GM15510 (cell line): ENCODE data around the gene TLE3.
A peak's percentile ranks its signal among the peaks of the same experiment; 100 is the strongest.

Source experiments
- POLR2A ChIP-seq: IDR thresholded peaks from 3 replicates; pipeline ENCODE4 v1.6.1; 2011; ENCODE audit warnings: borderline replicate concordance; ENCODE audit not compliant: insufficient read length; ENCODE audit errors: extremely low read depth

Gene TLE3

DNA sequence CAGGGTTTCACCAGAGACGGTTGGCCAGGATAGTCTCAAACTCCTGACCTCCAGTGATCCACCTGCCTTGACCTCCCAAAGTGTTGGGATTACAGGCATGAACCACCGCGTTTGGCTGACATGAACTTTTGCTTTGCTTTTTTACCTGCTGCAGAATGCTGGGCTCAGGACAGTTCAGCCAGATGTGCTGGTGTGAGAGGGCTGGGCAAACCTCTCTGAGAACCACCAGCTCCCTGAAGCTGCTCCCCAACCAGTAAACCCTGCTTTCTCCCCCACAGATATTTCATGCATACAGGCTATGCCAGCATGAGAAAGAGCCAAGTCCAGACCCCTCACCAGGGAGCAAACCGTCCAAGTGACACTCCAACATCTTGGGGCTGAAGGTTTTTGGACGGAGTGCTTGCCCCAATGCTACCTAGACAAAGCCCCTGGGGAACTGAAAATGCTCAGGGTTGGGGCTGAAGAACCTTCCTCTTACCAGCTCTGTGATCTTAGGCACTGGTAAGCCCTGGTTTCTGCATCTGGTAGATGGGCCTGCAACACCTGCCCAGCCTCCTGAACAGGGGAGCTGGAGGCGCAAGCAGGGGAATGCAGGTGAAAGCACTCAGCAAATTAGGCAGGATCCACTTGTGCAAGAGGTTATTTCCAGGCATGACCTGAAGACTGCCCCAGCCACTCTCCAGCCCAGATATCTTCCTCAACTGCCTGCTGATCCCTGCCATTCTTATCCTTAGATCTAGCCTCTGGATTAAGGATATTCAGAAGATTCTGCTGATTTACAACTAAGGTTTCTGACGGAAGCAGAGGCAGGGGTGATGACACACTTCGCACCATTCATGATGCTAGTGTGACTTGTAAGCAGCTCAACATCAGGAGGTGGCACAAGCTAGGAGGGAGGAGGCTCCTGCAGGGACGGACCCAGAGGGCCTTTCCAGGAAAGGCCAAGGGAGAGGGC is 78.8 kb downstream of the TLE3 start:
- no peak for TF ChIP-seq POLR2A

DNA sequence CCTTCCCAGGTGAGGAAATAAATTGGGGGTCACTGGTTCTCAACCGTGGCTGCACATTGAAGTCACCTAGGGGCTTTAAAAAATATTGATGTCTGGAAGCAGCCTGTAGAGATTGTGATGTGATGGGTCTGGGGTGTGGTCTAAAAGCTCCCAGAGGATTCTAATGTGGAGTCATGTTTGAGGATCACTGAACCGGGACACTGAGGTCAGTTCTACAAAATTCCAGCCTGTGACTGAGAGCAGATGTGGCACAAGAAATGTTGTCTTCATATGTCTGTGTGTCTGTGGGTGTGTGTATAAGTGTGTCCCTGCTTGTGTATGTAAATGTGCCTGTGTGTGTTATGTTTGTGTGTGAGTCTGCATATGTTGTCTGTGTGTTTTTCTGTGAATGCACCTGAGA is 79.9 kb downstream of the TLE3 start:
- TF ChIP-seq POLR2A: no peak

DNA sequence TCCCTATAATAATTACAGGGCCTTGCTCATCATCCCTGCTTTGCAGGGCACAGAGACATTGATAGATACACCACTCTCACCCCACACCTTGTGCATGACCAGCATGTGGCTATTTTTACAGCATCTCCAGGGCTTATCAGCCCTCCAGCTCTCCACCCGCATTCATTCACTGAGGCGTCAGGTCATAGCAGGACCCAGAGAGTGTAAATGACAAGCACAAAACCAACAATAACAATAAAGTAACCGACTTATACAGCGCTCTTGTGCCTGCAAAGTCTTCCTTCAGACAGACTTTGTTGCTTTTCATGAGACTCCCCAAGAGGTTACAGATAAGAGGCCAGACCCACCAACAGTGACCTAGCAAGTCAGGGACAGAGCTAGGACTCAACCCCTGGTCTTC is 80.7 kb downstream of the TLE3 start:
- TF ChIP-seq POLR2A: no peak

DNA sequence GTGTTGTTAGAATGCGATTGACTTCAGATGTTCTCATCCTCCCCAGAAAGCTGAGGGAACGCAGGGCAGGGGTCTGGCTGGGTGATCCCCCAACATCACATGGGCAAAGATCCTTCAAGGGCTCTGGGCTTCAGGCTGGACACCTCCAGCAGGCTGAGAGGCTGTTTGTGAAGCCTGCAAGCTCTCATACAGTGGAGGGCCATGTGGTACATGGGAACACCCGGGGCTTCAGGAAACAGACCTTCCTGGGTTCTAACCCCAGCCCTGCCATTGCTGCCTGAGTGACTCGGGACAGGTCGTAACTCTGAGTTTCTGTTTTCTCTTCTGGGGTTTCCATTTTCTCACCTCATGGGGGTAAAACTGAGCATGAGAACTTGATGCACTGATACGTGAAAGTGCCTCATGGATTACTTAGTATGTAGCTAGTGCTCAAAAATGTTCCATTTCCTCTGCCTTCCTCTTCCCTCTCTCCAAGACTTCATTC is 81.2 kb downstream of the TLE3 start:
- no peak for TF ChIP-seq POLR2A

DNA sequence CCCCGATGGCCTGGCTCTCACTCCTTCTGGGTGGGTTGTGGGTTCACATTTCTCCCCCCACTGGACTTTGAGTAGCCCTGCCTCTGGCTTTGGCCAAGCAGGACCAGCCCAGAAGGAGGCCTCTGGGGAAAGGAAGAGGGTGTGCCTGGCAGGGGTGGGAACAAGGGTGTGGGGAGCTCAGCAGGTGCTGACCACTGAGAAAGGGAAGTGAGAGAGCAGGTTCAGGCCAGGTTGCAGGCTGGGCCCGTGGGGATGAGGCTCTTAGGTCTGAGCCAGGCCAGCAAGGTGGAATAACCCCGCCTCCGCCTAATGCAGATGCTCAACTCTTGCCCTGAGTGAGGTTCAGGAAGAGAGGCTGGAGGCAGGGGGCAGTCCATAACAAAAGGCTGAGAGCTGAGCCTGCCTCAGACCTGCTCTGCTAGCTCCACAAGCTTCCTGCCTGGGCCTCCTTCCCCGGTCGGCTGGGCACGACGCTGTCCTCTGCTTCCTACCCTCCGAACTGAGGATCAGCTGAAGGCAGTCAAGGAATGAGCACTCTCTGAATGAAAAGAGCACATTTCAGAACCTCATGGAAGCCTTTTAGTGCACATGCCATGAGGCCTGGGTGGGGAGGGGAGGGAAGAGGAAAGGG is 82.7 kb downstream of the TLE3 start:
- TF ChIP-seq POLR2A: peak; percentile 50

DNA sequence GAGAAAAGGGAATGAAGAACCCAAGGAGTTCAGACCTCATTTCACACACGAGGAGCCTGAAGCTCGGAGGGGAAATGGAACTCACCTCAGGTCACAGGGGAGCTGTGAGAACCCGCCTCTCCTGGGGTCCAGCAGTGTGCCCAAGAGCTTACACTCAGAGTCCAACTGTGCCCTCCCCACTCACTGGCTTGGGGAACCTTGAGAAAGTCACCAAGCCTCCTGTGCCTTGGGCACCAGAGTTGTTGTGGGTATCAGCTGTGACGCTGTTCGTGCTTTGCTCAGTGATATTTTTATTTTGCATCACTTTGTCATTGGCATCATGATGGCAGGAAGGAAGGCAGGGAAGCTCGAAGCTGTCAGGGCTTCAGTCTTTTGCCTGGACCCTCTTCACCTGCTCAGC is 83.4 kb downstream of the TLE3 start:
- TF ChIP-seq POLR2A: no peak

DNA sequence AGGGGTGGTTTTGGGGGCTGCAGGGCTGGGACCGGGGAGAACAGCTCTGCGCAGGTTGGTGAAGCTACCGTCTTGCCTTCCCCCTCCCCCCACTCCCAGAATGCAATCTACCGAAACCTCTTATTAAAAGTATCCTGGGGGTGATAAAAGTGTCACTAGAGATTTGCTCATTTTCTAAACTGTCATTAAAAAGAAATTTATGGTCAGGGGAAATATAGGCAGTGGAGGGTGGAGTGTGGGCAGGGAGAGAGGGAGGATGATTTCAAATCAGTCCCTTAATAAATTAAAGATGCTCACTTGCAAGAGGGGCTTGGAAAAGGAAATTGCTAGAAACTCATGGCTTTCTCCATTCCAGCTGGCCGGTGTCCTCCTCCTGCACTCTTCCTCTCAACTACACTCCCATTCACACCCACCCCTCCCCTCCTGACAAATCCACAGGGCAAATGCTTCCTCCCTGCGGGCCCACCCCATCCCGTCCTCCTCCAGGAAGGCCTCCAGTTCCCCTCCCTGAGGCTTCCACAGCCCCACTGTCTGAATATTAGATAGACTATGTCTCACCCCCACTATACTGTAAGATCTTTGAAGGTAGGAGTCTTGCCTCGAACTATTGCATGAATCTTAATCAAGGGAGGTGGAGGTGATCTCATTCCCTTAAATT is 83.9 kb downstream of the TLE3 start:
- TF ChIP-seq POLR2A: no peak

DNA sequence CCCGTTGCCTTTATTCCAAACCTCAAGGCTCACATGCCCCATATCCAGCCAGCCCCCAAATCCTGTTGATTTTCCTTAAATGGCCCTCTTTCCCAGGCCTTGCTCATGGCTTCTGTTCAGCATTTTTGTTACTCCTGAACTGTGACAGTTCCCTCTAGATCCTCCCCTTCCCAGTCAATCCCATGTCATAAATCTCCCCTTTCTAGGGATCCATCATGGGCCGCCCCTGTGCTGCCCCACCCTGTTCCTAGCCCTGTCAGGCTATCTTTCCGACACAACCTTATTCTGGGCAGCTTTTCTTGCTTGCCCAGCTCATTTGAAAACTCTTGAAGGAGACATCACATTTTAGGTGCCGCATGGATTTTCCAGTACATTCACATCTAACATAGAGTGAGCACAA is 84.8 kb downstream of the TLE3 start:
- no peak for TF ChIP-seq POLR2A

DNA sequence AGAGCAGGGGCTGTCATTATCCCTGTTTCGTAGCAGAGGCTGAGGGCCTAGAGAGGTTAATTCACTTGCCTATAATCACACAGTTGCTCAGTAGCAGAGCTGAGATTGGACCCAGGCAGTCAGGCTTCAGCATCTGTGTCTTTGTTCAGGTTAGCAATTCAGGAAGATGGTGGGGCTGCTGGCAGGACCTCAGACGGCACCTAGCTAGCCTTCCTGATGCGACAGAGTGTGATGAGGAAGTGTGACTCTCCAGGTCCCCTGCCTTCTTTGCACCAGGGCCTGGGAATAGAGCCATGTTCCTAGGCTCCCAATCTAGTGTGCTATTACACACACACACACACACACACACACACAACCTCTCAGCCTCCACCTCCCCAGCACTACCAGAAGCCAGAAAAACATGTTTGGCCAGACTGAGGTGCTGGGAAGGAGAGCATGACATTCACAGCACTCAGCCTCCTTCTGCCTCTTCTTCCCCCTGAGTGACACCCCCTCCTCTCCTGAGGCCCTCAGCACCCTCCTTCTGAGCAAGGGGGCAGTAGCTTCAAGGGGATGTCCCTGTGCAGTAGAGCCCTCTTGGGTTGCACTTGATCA is 88.9 kb downstream of the TLE3 start:
- TF ChIP-seq POLR2A: no peak

DNA sequence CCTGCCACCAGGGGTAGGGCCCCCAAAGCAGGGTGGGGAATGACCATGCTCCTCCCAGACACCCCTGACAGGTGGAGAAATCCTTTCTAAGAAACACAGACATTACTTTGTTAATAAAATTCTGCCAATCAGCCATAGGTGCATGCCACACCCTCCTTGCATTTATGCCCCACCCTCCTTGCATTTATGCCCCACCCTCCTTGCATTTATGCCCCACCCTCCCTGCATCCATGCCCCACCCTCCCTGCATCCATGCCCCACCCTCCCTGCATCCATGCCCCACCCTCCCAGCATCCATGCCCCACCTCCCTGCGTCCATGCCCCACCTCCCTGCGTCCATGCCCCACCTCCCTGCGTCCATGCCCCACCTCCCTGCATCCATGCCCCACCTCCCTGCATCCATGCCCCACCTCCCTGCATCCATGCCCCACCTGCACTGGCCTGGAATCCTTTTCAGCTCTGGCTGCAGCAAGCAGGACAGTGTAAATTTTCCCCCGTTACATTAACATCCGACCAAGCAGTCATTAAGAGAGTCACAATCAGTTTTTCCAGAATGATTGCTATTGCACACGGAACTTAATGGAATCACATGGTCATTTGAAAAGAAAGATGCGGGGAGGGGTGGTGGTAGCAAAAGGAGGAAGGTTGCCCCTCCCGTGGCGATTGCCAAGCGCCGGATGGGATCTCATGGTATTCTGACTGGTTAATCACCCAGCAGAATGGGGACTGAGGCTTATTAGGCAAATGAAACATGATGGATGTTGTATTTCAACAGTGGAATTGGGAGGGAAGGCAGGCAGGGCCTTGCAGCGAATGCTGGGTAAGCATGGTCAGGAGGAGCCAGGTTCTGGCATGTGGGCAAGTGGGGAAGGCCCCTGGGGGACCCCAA is 91.2 kb downstream of the TLE3 start:
- TF ChIP-seq POLR2A: no peak

DNA sequence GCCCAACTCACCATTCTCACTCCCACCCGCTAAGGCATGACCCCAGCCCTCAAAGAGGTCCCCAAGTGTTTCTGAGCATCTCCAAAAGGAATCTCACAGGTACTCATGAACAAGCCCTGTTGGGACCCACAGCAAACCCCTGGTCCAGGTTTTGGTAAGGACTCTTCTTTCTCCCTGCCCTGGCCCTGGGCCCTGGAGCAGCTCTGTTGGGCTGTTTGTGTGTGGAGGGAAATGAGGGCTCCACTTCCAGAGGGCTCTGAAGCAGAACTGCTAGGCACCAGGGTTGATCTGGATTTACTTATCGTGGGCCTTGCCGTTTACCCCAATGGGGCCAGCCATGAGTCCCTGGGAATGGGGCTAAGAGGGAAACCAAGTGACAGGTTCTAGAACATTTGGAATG is 92.9 kb downstream of the TLE3 start:
- no peak for TF ChIP-seq POLR2A

DNA sequence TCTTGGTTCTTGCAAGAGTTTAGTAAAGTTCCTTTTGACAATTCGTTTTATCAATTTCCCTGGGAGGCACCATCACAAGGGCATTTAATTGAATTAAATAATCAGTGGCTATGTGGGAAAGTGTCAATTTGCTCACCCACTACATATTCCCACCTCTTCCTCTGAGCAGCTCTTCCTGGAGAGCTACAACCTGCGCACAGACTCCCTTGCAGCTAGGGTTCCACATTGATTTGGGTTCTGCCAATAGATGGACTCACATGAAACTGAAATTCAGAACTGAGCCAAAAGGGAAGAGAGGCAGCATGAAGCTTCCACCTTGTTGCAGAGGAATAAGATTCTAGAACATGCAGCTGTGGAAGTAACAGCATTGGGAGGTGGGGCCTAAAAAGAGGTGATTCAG is 94.8 kb downstream of the TLE3 start:
- TF ChIP-seq POLR2A: no peak

DNA sequence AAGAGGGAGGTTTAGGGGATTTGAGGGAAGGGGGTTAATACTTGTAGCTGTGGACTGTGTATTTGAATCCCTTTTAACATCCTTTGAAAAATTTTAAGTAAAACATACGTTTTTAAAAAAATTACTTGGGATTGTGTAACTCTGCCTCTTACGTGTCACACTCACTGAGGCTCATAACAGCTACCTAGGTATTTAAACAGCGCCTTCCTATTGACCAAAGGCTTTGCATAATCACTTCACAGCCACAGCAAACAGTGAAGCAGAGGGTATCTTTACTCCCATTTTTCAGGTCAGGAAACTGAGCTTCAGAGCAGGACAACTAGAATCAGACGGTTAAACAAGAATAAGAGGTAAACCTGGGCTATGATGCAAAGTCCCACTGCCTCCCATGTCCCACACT is 95.9 kb downstream of the TLE3 start:
- TF ChIP-seq POLR2A: no peak
